HuH-7.5 (cell line): ENCODE results near the gene DPP6.
"Not testable (repeated sequence)": the region's sequence is repeated elsewhere in the genome, so short reads cannot be mapped to it uniquely, and the experiment has no call there.

Experiments used
- DNase-seq: peaks from one replicate; pipeline ENCODE4 v3.0.0; 2011; ENCODE audit warnings: low spot score

DPP6 gene

GRCh38 chr7:154934353-154934952, 882.3 kb downstream of the DPP6 start:
- not testable (repeated sequence) for DNase-seq

GRCh38 chr7:154937837-154938236, 885.6 kb downstream of the DPP6 start:
- DNase-seq = no peak

GRCh38 chr7:154942691-154943090, 890.5 kb downstream of the DPP6 start:
- no peak for DNase-seq
